Fibroblast of lung (primary cell): Measurements from ENCODE around the gene VAV2. TPM values are rescaled to one million over a fixed set of nuclear protein-coding genes. Genes with fewer than 3 reads are reported as not detected.

ENCODE experiments used
- DNase-seq, 2 donors: peaks; one replicate each; pipeline versions ENCODE4 v3.0.0 to v3.0.0-alpha.2; 2010; ENCODE audit warnings: low read depth in 2 of 2
- H2AFZ ChIP-seq: 2 replicates; pipeline ENCODE4 v1.5.1; 2012; ENCODE audit warnings: low read length, control low read depth, inconsistent platforms
- H3K27ac ChIP-seq: 2 replicates; pipeline ENCODE4 v1.5.1; 2011; ENCODE audit warnings: low read length, control low read depth; ENCODE audit not compliant: insufficient read depth
- H3K27me3 ChIP-seq: 2 replicates; pipeline ENCODE4 v1.5.1; 2011; ENCODE audit warnings: mild to moderate bottlenecking, low read length; ENCODE audit not compliant: control insufficient read depth, insufficient read depth
- H3K36me3 ChIP-seq: 2 replicates; pipeline ENCODE4 v1.5.1; 2011; ENCODE audit warnings: low read length; ENCODE audit not compliant: control insufficient read depth, insufficient read depth
- H3K4me1 ChIP-seq: 2 replicates; pipeline ENCODE4 v1.5.1; 2011; ENCODE audit warnings: low read length; ENCODE audit not compliant: control insufficient read depth, insufficient read depth; ENCODE audit errors: extremely low read depth
- H3K4me2 ChIP-seq: 2 replicates; pipeline ENCODE4 v1.5.1; 2011; ENCODE audit warnings: low read length, control low read depth; ENCODE audit not compliant: insufficient read depth; ENCODE audit errors: extremely low read depth
- H3K4me3 ChIP-seq, 4 experiments: fragments of 200-600 bp in 1 of 4; sonication (generic) in 1 of 4; replicated peaks in 1 of 4; 2 replicates each; pipeline ENCODE4 v1.5.1; 2011 to 2016; ENCODE audit warnings: low read length in 4 of 4, low read depth in 3 of 4, mild to moderate bottlenecking in 3 of 4, control low read depth in 2 of 4, inconsistent platforms in 1 of 4, mixed read lengths in 1 of 4; ENCODE audit not compliant: insufficient read depth in 1 of 4; ENCODE audit errors: control extremely low read depth in 1 of 4
- H3K79me2 ChIP-seq: 2 replicates; pipeline ENCODE4 v1.5.1; 2012; ENCODE audit warnings: mild to moderate bottlenecking, low read length, inconsistent platforms; ENCODE audit not compliant: control insufficient read depth, insufficient read depth
- H3K9ac ChIP-seq: 2 replicates; pipeline ENCODE4 v1.5.1; 2011; ENCODE audit warnings: mild to moderate bottlenecking, low read length, control low read depth; ENCODE audit not compliant: insufficient read depth
- H3K9me3 ChIP-seq: 2 replicates; pipeline ENCODE4 v1.5.1; 2012; ENCODE audit warnings: low read depth, low read length; ENCODE audit not compliant: control insufficient read depth, insufficient read depth
- H4K20me1 ChIP-seq: 2 replicates; pipeline ENCODE4 v1.5.1; 2011; ENCODE audit warnings: low read length; ENCODE audit not compliant: control insufficient read depth, insufficient read depth; ENCODE audit errors: extremely low read depth
- EZH2 ChIP-seq: IDR thresholded peaks from 2 replicates; pipeline ENCODE4 v1.5.1; 2012; ENCODE audit warnings: low read length, control low read depth, mild to moderate bottlenecking; ENCODE audit errors: missing control alignments
- polyA plus RNA-seq, 2 donors: library from polyadenylated mRNA; depleted of rRNA in 1 of 2; stranded (reverse) in 1 of 2; unstranded in 1 of 2; fragments of >200 nt; gene quantifications; 2 replicates each; pipeline ENCODE4 v1.2.1, GENCODE V29; 2011 to 2012; ENCODE audit warnings: missing spikeins in 1 of 2
- total RNA-seq: library from RNA; depleted of rRNA; stranded (reverse); fragments of >200 nt; gene quantifications from 2 replicates; pipeline ENCODE4 v1.2.1, GENCODE V29; 2014
- TF ChIP-seq, protein P1 (sequence below), 2 donors: IDR thresholded peaks in 1 of 2; conservative IDR thresholded peaks in 1 of 2; 1 replicate in 1 of 2; 2 replicates in 1 of 2; pipeline ENCODE4 v1.5.1; 2011 to 2012; ENCODE audit warnings: low read length in 2 of 2, control low read depth in 1 of 2, inconsistent platforms in 1 of 2, low read depth in 1 of 2, mild to moderate bottlenecking in 1 of 2

Gene VAV2
- total and polyA plus RNA-seq, 2 donors (not counting 1 experiment from before 2014, with no cell fraction given) = 13.7 to 17.7 TPM

DNA sequence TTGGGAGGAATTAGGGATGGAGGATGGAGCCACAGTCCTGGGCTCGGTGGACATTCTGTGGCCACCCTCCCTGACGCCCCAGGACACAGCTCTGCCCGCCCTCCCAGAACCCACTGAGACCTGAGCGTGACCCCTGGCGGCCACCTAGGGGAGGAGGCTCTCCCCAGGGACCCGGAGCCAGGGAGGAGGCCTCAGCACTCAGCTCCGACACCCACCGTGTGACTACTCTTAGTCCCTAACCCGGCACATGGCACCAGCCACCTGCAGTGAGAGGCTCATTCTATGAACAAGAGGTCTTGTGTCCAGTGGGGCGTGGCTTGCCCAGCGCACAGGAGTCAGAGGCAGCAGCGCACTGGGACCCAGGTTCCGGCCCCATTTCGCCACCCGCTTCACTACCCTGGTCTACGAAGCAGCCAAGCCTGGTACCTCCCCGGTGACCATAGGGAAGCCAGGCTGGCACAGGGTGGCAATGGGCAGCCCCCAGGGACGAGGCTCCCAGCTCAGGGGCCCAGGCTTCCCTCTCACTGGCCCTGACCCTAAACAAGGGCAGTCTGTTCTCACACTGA is 264.2 kb downstream of the VAV2 start:
- Histone ChIP-seq H3K4me1 (no peaks in the 10 kb centered on the region), H3K79me2 (no peaks in the 10 kb centered on the region), H3K27me3 (no peaks in the 10 kb centered on the region), H3K4me2 (no peak overlapping the region), H2AFZ (no peak overlapping the region), H4K20me1 (no peaks in the 10 kb centered on the region), H3K36me3 (no peaks in the 10 kb centered on the region), H3K9ac (no peak overlapping the region), H3K9me3 (no peaks in the 10 kb centered on the region), H3K27ac (no peak overlapping the region), H3K4me3 (no peak overlapping the region)
- TF ChIP-seq EZH2 = no peak
- TF ChIP-seq, protein P1, sequence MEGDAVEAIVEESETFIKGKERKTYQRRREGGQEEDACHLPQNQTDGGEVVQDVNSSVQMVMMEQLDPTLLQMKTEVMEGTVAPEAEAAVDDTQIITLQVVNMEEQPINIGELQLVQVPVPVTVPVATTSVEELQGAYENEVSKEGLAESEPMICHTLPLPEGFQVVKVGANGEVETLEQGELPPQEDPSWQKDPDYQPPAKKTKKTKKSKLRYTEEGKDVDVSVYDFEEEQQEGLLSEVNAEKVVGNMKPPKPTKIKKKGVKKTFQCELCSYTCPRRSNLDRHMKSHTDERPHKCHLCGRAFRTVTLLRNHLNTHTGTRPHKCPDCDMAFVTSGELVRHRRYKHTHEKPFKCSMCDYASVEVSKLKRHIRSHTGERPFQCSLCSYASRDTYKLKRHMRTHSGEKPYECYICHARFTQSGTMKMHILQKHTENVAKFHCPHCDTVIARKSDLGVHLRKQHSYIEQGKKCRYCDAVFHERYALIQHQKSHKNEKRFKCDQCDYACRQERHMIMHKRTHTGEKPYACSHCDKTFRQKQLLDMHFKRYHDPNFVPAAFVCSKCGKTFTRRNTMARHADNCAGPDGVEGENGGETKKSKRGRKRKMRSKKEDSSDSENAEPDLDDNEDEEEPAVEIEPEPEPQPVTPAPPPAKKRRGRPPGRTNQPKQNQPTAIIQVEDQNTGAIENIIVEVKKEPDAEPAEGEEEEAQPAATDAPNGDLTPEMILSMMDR (conservative IDR thresholded peaks at IDR 0.05 in 1 of 2, IDR thresholded peaks at IDR 0.05 in 1 of 2; ENCODE audit: low read depth in 1 of 2, low read length in 2 of 2) = no peak
- DNase-seq = no peak

DNA sequence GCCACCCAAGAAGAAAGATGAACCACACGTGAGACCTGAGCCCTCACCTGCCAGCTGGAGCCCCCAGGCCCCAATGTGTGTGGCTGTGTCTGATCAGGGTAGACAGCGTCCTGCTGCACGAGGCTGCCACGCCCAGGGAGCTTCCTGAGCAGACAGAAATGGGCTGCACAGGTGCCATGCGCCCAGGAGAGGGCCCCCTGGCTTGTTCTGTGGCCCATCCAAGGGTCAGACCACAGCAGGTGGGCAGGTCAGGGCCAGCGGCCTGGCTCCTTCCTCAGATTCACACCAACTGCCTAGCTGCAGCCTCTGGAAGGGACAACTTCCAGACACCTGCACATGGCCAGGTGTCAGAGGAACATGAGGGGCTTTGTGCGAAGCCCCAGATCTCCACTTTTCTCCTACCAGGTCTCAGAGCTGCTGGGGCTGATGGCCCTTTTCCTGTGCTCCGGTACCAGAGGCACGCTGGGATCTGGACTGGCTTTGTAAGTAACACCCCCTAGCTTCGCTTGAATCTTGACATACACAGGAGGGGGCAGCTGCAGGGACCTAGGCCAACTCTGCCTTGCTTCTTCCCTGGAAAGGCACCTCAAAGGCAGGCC is 264.7 kb downstream of the VAV2 start:
- Histone ChIP-seq H3K36me3 (no peaks in the 10 kb centered on the region), H3K9me3 (no peaks in the 10 kb centered on the region), H3K9ac (no peak overlapping the region), H2AFZ (no peak overlapping the region), H3K27ac (no peak overlapping the region), H3K4me3 (no peak overlapping the region), H4K20me1 (no peaks in the 10 kb centered on the region), H3K4me1 (no peaks in the 10 kb centered on the region), H3K27me3 (no peaks in the 10 kb centered on the region), H3K79me2 (no peaks in the 10 kb centered on the region), H3K4me2 (no peak overlapping the region)
- TF ChIP-seq EZH2 = no peak
- TF ChIP-seq, protein P1 (conservative IDR thresholded peaks at IDR 0.05 in 1 of 2, IDR thresholded peaks at IDR 0.05 in 1 of 2; ENCODE audit: low read depth in 1 of 2, low read length in 2 of 2) = no peak
- no peak for DNase-seq

DNA sequence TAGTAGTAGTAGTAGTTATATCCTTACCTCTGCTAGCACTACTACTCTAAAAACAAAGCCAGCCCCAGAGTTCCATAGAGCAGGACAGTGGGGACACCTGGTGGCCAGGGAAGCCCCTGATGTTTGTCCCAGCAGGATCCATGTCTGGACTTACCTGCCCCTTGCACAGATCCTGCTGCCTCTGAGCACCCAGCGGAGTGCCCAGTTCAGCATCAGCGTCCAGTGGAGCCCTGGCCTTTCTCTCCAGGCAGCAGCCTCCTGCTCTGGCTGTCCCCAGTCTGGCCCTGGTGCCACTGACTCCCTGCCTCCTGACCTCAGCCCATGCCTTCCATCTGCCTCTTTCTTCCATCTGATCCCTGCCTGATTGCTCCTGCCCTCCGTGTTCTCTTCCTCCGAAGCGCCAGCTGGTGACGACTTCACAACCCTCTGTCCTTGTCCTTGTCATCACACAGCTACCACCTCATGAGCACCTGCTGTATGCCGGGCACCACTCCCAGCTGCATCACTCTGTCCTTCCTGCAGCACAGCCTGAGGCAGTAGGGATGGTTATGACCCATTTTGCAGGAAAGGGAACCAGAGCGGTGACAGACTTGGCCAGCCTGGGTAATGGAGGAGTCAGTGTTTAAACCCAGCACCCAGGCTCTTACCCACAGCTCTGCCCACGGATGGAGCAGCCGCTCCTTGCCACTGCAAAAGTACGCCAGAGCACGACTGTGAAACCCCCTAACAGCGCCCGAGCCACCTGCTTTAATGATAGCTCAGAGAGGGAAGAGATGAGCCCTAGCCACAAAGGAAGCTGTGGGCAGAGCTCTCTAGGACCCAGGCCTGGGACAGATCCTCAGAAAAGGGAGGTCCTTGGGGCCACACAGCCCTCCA is 265.5 kb downstream of the VAV2 start:
- H3K27ac ChIP-seq = no peak overlapping the region
- TF ChIP-seq, protein P1 (conservative IDR thresholded peaks at IDR 0.05 in 1 of 2, IDR thresholded peaks at IDR 0.05 in 1 of 2; ENCODE audit: low read depth in 1 of 2, low read length in 2 of 2) = peak; percentile 27 to 63
- TF ChIP-seq EZH2 = no peak
- no peaks in the 10 kb centered on the region for H3K79me2 ChIP-seq
- H3K9ac ChIP-seq = no peak overlapping the region
- DNase-seq = peak; percentile 35 to 56
- no peaks in the 10 kb centered on the region for H3K9me3 ChIP-seq
- no peaks in the 10 kb centered on the region for H3K27me3 ChIP-seq
- H3K4me2 ChIP-seq = no peak overlapping the region
- no peak overlapping the region for H3K4me3 ChIP-seq
- H3K4me1 ChIP-seq = no peaks in the 10 kb centered on the region
- no peak overlapping the region for H2AFZ ChIP-seq
- no peaks in the 10 kb centered on the region for H3K36me3 ChIP-seq
- H4K20me1 ChIP-seq = no peaks in the 10 kb centered on the region
